NCI-H526 treated with DMSO at 0.1 percent for 48 hours (cell line): ENCODE data around the gene SIK3.
"Not testable (repeated sequence)": the region's sequence is repeated elsewhere in the genome, so short reads cannot be mapped to it uniquely, and the experiment has no call there.

ENCODE experiments used
- DNase-seq: peaks from one replicate; lab custom pipeline; 2025; lab: John Stamatoyannopoulos, UW

SIK3 gene

DNA sequence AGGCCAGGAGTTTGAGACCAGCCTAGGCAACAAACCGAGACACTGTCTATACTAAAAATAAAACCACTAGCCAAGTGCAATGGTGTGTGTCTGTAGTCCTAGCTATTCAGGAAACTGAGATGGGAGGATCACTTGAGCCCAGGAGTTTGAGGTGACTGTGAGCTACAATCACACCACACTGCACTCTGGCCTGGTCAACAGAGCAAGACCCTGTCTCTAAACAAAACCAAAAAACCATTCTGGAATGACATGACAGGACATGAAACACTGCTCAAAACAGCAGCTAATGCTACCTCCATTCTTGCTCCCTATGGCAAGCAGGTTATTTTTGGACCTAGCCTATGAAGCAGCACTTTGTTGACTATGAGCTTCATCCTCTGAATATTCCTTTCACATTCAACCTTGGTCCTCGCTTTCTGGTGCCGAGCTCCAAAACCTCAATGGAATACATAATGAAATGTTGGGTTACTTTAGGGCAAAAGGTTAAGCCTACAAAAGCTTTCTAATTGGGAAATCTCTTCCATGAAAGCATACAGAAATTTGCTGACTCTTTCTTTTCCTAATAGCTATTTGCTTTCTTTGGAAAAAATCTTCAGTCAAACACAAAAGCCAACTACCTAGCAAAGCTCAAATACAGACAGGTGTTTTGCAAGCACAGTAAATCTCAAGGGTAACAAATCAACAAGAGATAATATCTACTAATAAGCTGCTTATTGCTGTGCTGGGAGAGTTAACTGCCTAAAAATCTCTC lies 21.1 kb downstream of the SIK3 start:
- peak; percentile 84 for DNase-seq

DNA sequence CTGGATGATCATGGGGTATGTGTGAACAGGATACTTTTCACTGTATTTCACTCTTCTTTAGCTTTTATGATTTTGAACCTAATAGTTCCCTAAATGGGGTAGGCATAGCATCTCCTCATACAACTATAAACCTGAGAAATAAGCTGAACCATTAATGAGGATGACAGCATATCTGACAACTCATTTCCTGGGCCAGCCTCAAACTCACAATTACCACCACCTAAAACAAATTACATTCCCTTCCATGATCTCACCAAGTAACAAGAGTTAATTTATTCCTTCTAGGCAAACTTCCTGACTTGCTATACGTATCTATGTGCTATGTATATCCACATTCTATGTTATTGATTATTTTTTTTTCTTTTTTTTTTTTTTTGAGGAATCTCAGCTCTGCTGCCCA lies 23.0 kb downstream of the SIK3 start:
- DNase-seq, result no peak

DNA sequence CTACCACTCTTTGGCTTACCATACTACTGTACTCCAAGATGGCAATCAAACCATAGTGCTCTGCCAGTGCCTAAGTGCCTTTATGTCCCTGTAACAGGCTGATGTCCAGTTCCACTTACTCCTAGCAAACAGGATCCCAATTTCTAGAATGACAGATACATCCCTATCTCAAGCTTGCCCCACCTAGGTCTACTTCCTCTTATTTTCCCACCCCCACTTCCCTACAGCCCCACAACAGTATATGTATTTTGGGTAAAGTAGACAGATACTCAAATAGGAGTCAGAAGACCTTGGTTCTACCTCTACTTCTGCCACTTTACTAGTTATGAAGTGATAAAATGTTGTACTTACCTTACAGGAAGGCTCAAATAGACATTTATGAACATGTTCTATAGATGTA lies 24.1 kb downstream of the SIK3 start:
- no peak for DNase-seq

GRCh38 chr11:117073539-117073938 lies 24.7 kb downstream of the SIK3 start:
- no peak for DNase-seq

- DNase-seq, result no peak
Measured at GRCh38 chr11:117072517-117073461, 25.4 kb downstream of the SIK3 start.

- DNase-seq, result no peak
Measured at GRCh38 chr11:117071344-117071787, 26.9 kb downstream of the SIK3 start.

DNA sequence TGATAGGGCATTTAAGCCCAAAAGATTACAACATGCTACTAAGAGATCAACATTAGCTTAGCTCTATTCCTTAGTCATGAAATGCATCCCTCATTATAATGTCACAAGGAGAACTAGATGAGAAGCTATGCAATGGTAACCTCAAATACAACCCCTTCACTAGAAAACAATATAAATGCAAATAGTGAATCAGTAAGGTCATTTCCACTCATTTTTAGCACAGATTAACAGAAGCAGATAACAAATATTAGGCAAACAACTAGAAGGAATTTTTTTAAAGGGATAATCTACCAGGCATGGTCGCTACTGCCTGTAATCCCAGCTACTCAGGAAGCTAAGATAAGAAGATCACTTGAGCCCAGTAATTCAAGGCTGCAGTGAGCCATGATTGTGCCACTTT lies 28.2 kb downstream of the SIK3 start:
- DNase-seq, result no peak

- DNase-seq, result no peak
Measured at GRCh38 chr11:117068303-117068860, 29.8 kb downstream of the SIK3 start.

GRCh38 chr11:117066959-117067358 lies 31.3 kb downstream of the SIK3 start:
- no peak for DNase-seq

DNA sequence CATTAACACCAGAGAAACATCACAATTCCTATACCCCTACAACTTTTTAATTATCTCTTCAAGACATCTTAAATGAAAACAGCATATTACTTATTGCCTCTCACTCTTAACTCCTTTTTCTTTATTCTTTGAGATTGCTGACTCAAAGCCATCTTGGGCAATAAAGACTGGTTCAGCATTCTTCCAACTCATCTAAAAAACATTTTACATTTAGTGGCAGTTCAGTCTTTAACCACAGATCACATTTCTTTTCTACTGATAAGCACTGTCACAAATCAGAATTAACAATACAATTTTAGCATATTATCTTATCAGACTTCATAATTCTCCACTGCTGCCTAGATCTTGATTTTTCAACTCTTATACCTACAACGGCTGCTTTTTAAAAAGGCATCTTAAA lies 34.0 kb downstream of the SIK3 start:
- no peak for DNase-seq

DNA sequence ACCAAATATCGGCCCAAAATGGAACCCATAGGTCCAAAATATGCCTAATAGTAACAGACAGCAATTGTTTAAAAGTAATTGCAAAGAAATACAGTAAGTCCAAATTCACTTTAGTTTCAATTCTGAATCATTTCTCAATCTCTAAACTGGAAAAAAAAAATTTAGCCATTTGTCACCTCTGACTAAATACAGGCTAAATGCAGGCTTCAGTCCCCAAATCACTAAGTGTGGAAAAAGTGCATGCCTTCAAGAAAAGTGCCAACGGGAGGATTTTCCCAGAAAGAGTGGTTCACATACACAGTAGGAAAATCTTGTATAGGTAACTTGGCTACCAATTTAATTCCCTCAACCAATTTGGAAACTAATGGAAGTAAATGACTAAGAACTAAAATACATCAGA lies 35.7 kb downstream of the SIK3 start:
- DNase-seq, result no peak

- no peak for DNase-seq
Measured at GRCh38 chr11:117061256-117061655, 37.0 kb downstream of the SIK3 start.

GRCh38 chr11:117059611-117060148 lies 38.5 kb downstream of the SIK3 start:
- no peak for DNase-seq

DNA sequence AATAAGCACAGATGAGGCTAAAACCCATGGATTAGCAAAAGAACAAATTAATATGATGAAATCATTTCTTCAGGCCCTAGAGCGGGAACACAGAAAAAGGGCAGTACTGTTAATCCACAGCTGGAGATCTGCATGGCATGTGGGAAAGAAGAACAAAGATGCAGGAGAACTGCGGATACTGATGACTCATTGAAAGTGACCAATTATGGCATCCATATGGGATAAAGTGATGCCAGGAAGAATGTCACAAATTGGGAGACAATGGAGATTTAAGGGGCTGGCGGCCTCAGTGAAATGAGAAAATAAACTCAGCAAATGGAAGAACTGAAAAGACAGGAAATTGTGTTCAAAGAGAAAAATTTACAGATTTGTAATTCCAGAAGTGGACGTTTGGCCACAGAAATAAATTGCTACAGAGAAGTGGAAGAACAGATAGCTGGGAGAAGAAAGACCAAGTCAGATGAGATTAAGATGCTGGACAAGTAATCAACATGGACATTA lies 39.4 kb downstream of the SIK3 start:
- no peak for DNase-seq

GRCh38 chr11:117057727-117058126 lies 40.5 kb downstream of the SIK3 start:
- DNase-seq, result no peak

DNA sequence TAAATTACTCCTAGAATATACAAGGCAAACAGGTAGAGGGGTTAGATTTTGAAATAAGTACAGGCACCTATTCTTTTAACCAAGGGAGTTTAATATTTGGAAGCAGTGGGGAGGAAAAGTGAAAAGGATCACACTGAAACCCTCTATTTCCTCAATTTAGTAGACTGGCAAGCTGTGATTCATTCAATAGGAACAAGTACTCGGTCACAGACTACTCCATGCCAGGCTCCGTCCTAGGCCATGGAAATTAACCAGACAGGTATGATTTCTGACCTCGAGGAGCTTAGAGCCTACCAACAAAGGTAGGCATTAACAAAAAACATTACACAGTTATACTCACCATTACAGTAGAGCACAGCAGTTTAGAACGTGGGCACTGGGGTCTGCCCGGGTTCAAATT lies 40.9 kb downstream of the SIK3 start:
- no peak for DNase-seq

DNA sequence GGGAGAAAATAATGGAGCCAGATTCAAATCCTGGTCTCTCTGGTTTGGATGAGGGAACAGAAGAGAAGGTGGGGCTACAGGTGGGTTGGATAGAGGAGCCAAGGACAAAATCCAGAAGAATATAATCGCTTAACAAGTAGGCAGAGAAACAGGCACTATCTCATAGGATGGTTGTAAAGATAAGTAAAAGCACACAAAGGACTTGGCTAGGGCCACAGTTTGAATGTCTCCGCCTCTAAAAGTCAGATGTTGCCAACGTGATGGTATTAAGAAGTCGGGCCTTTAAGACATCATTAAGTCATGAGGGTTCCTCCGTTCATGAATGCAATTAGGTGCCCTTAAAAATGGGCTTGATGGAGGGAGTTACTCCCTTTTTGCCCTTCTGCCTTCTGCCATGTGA lies 42.8 kb downstream of the SIK3 start:
- no peak for DNase-seq

DNA sequence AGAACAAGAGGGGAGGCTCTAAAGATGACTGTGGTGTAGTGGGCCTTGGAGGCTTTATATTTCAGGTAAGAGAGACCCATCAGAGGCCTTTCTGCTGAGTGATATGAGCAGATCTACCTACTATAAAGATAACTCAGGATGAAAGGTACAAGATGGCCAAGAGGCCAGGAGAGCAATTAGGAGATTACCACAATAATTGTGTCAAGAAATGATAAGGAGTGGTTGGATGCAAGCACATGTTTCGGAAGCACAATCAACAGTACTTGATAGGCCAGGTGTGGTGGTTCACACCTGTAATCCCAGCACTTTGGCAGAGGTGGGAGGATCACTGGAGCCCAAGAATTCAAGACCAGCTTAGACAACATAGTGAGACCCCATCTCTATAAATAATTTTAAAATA lies 43.8 kb downstream of the SIK3 start:
- no peak for DNase-seq

DNA sequence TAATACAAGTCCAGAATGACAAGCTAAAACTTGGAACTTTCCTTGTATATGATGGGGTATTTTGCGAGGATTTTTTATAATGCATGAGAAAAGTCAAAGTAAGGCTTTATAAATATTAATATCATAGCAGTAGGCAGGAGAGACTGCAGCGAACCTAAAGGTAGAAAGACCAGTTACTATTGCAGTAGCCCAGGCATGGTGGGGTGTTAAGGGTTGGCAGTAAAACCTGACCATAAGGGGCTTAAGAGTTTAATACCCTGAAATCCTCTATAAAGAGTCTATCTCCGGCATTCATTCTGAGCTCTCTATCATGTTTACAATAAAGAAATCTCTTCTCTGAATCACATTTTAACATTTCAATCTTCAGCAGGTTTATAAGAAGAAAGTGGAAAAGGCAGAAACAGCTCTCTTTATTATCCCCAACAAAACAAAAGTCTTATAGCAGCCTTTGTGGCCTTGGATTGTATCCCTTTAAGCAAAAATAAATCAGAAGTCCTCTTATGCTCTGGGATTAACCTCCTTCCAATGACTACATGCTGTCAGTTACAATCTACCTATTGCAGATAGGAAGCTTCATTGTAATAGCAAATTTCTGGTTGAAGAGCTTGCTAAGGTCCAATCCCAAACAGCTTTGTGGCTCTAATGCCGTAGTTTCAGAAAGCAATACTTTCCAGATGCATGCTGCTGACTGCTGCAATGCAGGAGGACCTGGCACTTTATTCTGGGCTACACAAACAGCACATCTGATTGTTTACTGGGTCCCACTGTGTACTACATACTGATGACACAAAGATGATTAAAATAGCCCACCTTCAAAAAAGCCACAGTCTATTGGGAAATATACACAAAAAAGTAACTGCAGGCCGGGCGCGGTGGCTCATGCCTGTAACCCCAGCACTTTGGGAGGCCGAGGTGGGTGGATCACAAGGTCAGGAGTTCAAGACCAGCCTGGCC lies 45.8 kb downstream of the SIK3 start:
- no peak for DNase-seq

- not testable (repeated sequence) for DNase-seq
Measured at GRCh38 chr11:117050121-117050520, 48.1 kb downstream of the SIK3 start.

GRCh38 chr11:117046627-117047026 lies 51.6 kb downstream of the SIK3 start:
- not testable (repeated sequence) for DNase-seq
